OCI-LY7 (cell line): ENCODE data around the gene JAZF1.

ENCODE experiments used
- EZH2phosphoT487 ChIP-seq: fragments of 200-600 bp; sonication (generic); IDR thresholded peaks from 2 replicates; pipeline ENCODE4 v1.6.1; 2018; ENCODE audit warnings: low read depth, borderline replicate concordance, mild to moderate bottlenecking, mixed run types, antibody characterized with exemption, low read length, moderate library complexity, mixed read lengths
- TF ChIP-seq, protein P1 (sequence below): fragments of 200-600 bp; sonication (generic); conservative IDR thresholded peaks from 2 replicates; pipeline ENCODE4 v1.5.1; 2014; ENCODE audit warnings: mild to moderate bottlenecking, antibody characterized with exemption, low read length, moderate library complexity, mixed read lengths

DNA sequence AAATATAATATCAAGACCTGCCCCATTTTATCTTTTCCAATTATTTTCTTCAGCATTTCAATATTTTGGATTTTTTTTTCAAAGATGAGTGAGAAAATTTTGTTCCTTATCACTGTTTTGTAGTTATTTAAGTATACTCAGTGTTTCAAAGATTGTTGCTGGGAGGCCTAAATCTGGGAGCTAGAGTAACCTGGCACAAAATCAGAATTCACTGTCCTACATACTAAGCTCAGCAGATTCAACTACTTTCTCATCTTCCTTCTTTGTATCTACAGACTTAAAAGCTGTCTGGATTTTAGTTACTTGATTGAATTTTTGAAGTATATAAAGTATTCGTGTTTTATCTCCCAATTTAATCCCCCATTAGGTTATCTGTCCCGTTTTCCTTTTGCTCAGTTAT is 354.7 kb downstream of the JAZF1 start:
- TF ChIP-seq, protein P1, sequence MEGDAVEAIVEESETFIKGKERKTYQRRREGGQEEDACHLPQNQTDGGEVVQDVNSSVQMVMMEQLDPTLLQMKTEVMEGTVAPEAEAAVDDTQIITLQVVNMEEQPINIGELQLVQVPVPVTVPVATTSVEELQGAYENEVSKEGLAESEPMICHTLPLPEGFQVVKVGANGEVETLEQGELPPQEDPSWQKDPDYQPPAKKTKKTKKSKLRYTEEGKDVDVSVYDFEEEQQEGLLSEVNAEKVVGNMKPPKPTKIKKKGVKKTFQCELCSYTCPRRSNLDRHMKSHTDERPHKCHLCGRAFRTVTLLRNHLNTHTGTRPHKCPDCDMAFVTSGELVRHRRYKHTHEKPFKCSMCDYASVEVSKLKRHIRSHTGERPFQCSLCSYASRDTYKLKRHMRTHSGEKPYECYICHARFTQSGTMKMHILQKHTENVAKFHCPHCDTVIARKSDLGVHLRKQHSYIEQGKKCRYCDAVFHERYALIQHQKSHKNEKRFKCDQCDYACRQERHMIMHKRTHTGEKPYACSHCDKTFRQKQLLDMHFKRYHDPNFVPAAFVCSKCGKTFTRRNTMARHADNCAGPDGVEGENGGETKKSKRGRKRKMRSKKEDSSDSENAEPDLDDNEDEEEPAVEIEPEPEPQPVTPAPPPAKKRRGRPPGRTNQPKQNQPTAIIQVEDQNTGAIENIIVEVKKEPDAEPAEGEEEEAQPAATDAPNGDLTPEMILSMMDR: no peak
- no peak for TF ChIP-seq EZH2phosphoT487
